ENCODE data around the gene RAD51C. TPM values are rescaled to one million over a fixed set of nuclear protein-coding genes. Genes with fewer than 3 reads are reported as not detected.

Gene RAD51C
- total RNA-seq, 1 experiment from 2014 or later: 15.2 TPM

DNA sequence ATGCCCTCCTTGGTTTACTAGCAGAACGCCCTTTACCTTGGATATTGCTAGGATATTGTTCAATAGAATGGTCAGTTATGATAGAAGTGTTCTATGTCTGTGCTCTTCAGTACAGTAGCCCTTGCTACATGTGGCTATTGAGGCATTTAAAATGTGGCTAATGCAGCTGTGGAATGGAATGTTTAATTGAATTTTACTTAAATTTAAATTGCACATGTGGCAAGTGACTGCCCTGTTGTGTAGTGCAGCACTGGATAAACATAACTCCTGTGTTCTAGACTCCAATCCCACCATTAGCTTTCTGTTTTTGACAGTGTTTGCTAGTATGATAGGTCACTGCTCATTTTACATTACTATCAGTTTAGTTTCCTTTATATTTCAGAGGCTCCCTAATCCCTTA is 29.9 kb downstream of the RAD51C start:
- Mint-ChIP-seq H3K27ac (no peak overlapping the region), H3K4me3 (no peak overlapping the region), H3K27me3 (ENCODE audit: low read depth) (no peaks in the 10 kb centered on the region), H3K9me3 (no peaks in the 10 kb centered on the region), H3K36me3 (no peaks in the 10 kb centered on the region), H3K4me1 (no peaks in the 10 kb centered on the region)
- CTCF ChIA-PET: no interaction called here
- TF ChIP-seq, protein P1, sequence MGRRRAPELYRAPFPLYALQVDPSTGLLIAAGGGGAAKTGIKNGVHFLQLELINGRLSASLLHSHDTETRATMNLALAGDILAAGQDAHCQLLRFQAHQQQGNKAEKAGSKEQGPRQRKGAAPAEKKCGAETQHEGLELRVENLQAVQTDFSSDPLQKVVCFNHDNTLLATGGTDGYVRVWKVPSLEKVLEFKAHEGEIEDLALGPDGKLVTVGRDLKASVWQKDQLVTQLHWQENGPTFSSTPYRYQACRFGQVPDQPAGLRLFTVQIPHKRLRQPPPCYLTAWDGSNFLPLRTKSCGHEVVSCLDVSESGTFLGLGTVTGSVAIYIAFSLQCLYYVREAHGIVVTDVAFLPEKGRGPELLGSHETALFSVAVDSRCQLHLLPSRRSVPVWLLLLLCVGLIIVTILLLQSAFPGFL (CRISPR knock-in tag; IDR thresholded peaks at IDR 0.05; ENCODE audit: borderline replicate concordance): no peak
- TF ChIP-seq ZNF532 (CRISPR knock-in tag; IDR thresholded peaks at IDR 0.05; ENCODE audit: borderline replicate concordance) (no peak), ZNF416 (CRISPR knock-in tag; IDR thresholded peaks at IDR 0.05) (no peak), ZNF138 (CRISPR knock-in tag; conservative IDR thresholded peaks at IDR 0.05) (no peak), ZNF121 (CRISPR knock-in tag; IDR thresholded peaks at IDR 0.05) (no peak), GTF2I (CRISPR knock-in tag; conservative IDR thresholded peaks at IDR 0.05) (no peak), NFATC4 (CRISPR knock-in tag; IDR thresholded peaks at IDR 0.05) (no peak), OVOL2 (CRISPR knock-in tag; IDR thresholded peaks at IDR 0.05; ENCODE audit: borderline replicate concordance) (no peak)
- TF ChIP-seq, protein P2, sequence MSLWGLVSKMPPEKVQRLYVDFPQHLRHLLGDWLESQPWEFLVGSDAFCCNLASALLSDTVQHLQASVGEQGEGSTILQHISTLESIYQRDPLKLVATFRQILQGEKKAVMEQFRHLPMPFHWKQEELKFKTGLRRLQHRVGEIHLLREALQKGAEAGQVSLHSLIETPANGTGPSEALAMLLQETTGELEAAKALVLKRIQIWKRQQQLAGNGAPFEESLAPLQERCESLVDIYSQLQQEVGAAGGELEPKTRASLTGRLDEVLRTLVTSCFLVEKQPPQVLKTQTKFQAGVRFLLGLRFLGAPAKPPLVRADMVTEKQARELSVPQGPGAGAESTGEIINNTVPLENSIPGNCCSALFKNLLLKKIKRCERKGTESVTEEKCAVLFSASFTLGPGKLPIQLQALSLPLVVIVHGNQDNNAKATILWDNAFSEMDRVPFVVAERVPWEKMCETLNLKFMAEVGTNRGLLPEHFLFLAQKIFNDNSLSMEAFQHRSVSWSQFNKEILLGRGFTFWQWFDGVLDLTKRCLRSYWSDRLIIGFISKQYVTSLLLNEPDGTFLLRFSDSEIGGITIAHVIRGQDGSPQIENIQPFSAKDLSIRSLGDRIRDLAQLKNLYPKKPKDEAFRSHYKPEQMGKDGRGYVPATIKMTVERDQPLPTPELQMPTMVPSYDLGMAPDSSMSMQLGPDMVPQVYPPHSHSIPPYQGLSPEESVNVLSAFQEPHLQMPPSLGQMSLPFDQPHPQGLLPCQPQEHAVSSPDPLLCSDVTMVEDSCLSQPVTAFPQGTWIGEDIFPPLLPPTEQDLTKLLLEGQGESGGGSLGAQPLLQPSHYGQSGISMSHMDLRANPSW (CRISPR knock-in tag; conservative IDR thresholded peaks at IDR 0.05; ENCODE audit: low read depth): no peak
- no peak for DNase-seq (ENCODE audit: low spot score)
- POLR2A ChIA-PET: no interaction called here
- no peak for ATAC-seq

DNA sequence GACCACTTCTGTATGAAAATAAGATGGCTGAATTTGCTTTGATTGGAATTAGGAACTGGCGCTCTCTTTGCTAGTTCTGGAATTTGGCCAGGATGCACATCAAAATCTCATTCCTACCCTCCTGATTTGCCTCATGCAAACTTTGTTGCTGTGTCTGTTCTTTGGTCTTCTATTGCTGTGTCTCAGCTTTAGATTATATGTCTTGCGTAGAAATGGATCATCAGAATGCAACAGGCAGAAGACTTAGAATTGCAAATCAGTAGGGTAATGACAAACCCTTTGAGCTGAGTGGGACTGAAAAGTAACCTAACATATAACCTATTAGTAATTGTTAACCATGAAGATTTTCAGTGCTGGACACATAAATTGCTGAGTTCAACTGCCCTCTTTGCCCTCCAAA is 30.3 kb downstream of the RAD51C start:
- DNase-seq (ENCODE audit: low spot score) (no peak), ATAC-seq (no peak)
- Mint-ChIP-seq H3K9me3 (no peaks in the 10 kb centered on the region), H3K27me3 (ENCODE audit: low read depth) (no peaks in the 10 kb centered on the region), H3K4me1 (no peaks in the 10 kb centered on the region), H3K27ac (no peak overlapping the region), H3K4me3 (no peak overlapping the region), H3K36me3 (no peaks in the 10 kb centered on the region)
- ChIA-PET CTCF (no interaction called here), POLR2A (no interaction called here)
- TF ChIP-seq CBFB (CRISPR knock-in tag; IDR thresholded peaks at IDR 0.05; ENCODE audit: low read depth) (no peak), PRRX2 (CRISPR knock-in tag; IDR thresholded peaks at IDR 0.05) (no peak), CTCF (IDR thresholded peaks at IDR 0.05) (no peak), NFYB (CRISPR knock-in tag; conservative IDR thresholded peaks at IDR 0.05; ENCODE audit: low read depth) (no peak), ARID4B (CRISPR knock-in tag; IDR thresholded peaks at IDR 0.05; ENCODE audit: borderline replicate concordance) (no peak), MYBL2 (CRISPR knock-in tag; IDR thresholded peaks at IDR 0.05) (no peak), ETV6 (CRISPR knock-in tag; IDR thresholded peaks at IDR 0.05) (no peak), EMX1 (CRISPR knock-in tag; IDR thresholded peaks at IDR 0.05) (no peak), ZNF396 (CRISPR knock-in tag; IDR thresholded peaks at IDR 0.05; ENCODE audit: borderline replicate concordance) (no peak), FOXJ3 (CRISPR knock-in tag; IDR thresholded peaks at IDR 0.05; ENCODE audit: borderline replicate concordance) (no peak)
- TF ChIP-seq, protein P3, sequence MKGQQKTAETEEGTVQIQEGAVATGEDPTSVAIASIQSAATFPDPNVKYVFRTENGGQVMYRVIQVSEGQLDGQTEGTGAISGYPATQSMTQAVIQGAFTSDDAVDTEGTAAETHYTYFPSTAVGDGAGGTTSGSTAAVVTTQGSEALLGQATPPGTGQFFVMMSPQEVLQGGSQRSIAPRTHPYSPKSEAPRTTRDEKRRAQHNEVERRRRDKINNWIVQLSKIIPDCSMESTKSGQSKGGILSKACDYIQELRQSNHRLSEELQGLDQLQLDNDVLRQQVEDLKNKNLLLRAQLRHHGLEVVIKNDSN (CRISPR knock-in tag; IDR thresholded peaks at IDR 0.05): no peak
- TF ChIP-seq, protein P1 (CRISPR knock-in tag; IDR thresholded peaks at IDR 0.05; ENCODE audit: borderline replicate concordance): no peak
